ENCODE measurements around the gene ARID3A.
A peak's percentile ranks its signal among the peaks of the same experiment; 100 is the strongest.

The ARID3A gene

GRCh38 chr19:929203-929890 lies 3.5 kb downstream of the ARID3A start:
- DNase-seq (ENCODE audit: low read depth in 1 of 2, low spot score in 1 of 2) = no peak

GRCh38 chr19:929891-930258 lies 4.0 kb downstream of the ARID3A start:
- no peak for DNase-seq (ENCODE audit: low read depth in 1 of 2, low spot score in 1 of 2)

DNA sequence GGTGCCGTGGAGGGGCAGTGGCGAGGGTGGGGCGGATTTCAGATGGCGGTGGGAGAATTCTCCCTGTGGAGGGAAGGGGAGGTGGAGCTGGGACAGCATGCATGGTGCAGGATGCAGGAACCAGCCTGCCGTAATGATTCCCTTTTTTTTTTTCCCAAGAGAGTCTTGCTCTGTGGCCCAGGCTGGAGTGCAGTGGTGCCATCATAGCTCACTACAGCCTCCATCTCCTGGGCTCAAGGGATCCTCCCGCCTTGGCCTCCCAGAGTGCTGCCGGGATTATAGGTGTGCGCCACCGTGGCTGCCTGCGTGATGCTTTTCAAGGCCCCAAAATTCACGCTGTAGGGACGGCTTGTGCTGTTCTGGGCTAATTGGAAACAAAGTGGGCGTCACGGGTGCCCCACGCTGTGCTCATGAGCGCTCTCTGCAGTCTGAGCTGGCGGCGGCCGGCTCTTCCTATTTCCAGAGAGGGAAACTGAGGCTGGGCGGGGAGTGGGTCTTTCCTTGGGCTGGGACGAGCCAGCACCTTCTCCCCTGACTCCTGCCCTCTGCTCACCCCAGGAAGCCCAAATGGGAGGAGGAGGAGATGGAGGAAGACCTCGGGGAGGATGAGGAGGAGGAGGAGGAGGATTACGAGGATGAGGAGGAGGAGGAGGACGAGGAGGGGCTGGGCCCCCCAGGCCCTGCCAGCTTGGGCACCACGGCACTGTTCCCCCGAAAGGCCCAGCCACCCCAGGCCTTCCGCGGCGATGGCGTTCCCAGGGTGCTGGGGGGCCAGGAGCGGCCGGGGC lies 6.2 kb downstream of the ARID3A start:
- DNase-seq (ENCODE audit: low read depth in 1 of 2, low spot score in 1 of 2) = no peak

DNA sequence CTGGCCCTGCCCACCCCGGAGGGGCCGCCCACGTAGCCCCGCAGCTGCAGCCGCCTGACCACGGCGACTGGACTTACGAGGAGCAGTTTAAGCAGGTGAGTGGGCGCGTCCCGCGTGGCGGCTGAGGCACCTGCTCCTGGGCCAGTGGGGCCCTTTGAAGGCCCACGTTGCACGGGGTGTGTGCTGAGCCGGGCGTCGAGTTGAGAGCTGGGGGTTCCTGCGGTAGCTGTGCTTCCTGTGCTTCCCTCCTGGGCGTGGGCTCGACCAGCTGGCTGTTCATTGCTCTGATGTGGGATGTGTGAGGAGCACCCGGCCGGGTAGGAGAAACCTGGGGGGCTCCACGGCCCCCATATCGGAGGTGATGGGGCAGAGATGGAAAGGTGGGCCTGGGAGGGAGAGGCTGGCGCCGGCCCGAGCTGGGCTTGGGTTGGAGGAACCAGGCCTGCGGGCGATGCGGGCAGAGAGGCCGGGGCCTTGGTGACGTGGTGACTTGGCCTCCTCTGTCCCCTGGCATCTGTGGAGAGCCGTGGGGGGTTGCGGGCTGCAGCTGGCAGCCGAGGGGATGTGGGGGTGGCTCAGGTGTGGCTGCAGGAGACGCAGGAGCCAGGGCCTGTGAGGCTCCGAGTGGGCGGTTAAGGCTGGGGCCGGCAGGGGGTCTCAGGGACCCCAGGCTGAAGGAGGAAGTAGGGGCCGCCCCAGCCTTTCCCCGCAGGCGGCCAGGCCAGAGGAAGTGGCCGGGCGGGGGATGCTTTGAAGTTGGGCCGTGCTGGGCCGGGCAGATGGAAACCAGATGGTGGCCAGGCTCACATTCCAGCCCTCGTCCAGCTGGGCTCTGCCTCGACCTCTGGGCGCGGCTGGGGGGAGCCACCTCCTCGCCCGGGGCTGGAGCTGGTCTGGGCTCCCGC lies 7.1 kb downstream of the ARID3A start:
- no peak for DNase-seq (ENCODE audit: low read depth in 1 of 2, low spot score in 1 of 2)

DNA sequence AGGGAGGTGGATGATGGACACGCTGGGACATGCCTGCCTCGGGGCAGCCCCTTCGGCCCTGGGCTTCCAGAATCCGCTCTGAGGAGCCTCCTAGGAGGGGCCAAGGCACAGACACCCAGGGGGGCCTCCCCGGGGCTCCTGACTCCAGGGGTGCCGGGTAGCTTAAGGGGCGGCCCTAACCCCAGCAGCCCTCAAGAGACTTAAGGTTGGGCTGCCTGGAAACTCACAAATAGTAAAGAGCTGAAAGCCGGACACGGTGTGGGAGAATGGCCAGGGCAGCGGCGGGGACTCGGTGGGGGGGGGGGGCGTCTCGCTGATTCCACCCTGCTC lies 7.7 kb downstream of the ARID3A start:
- no peak for DNase-seq (ENCODE audit: low read depth in 1 of 2, low spot score in 1 of 2)

GRCh38 chr19:934197-934840 lies 8.5 kb downstream of the ARID3A start:
- no peak for DNase-seq (ENCODE audit: low read depth in 1 of 2, low spot score in 1 of 2)

DNA sequence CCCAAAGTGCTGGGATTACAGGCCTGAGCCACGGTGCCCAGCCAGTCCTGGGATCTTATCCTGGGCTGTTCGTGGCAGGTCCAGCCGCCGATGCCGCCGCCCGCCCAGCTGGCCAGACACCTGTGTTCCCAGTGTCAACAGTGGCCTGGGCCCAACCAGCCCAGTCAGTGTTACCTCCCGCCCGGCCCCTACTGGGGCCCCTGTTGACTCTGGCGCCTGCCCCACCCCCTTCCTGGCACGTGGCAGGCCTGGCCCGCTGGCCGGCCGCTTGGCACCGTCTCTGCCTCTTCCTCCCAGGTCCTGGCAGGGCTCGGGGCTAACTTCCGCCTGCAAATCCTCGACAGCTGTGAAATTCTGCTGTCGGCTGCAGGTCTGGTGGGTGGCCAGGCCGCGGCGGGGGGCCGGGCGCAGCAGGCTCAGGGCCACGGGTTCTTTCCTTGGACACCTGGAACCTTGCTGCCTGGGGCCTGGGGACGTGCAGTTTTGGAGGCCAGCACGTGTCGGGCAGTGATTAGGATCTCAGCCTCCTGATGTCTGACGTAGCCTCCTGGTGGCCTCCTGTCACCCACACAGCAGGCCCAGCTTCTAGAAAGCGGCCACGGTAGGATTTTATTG lies 9.1 kb downstream of the ARID3A start:
- DNase-seq (ENCODE audit: low read depth in 1 of 2, low spot score in 1 of 2) = no peak

DNA sequence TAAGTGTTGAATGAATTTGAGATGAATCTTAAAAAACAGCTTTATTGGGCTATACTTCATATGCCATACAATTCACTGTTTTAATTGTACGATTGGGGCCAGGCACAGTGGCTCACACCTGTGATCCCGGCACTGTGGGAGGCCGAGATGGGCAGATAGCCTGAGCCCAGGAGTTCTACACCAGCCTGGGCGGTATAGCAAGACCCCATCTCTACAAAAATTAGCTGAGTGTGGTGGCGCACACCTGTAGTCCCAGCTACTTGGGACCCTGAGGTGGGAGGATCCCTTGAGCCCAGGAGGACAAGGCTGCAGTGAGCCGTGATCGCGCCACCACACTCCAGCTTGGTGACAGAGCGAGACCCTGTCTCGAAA lies 10.3 kb downstream of the ARID3A start:
- DNase-seq (ENCODE audit: low read depth in 1 of 2, low spot score in 1 of 2) = no peak

DNA sequence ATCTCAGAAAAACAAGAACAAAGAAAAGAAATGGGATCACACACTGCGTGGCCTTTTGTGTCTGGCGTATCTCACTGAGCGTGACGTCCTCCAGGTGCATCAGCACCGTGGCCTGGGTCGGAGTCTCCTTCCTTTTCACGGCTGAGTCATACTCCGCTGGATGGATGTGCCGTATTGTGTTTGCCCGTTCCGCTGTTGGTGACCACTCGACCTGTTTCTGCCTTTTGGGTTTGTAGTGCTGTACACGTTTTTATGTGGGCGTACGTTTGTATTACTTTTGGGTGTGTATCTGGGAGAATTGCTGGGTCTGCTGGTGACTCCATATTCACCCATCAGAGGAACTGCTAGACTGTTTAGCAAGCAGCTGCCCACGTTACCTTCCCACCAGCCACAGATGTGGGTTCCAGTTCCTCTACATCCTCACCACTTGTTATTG lies 11.4 kb downstream of the ARID3A start:
- no peak for DNase-seq (ENCODE audit: low read depth in 1 of 2, low spot score in 1 of 2)

DNA sequence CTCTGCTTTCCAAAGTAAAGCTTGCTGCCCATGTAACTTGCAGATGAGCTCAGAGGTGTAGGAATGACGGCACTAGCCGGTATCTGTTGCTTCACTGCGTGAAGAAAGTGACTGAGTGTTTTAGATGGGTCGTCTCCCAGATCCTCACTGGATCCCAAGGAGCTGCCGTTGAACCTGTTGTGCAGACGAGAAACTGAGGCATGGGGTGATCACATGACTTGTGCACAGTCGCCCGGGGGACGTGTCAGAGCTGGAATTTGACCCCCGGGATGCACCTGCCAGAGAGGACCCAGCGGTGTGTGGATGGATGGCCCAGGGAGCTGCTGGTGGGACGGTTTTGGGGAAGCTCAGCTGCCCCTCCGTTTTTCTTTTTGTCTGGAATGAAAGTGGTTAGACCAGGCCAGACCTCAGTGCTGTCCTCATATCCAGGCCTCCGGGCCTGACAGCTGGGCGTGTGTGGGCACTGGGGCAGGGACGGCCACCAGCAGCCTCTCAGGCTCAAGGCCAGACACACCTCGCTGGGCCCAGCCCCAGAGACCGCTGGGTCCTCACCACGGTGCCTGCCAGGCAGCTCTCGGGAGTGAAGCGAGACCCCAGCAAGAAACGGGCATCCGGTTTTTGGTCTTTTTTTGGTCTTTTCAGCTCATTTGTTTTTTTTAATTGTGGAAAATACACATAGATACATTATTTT lies 12.5 kb downstream of the ARID3A start:
- no peak for DNase-seq (ENCODE audit: low read depth in 1 of 2, low spot score in 1 of 2)

DNA sequence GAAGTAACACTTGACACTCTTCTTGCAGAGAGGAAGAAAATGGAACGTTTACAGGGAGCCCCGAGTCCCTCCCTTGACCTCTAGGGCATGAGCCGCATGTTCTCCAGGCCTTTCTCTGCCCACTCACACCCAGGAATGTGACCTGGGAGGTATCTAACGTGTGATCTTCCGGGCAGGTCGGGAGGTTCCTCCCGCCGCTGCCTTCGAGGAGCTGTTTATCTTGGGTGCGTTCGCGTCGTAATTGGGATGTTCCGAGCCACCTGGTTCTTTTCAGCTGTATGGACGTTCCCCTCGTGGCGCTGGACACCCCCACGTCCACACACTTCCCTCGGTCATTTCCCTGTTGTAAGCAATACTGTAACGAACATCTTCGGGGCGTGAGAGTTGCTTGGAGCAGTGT lies 13.6 kb downstream of the ARID3A start:
- no peak for DNase-seq (ENCODE audit: low read depth in 1 of 2, low spot score in 1 of 2)

DNA sequence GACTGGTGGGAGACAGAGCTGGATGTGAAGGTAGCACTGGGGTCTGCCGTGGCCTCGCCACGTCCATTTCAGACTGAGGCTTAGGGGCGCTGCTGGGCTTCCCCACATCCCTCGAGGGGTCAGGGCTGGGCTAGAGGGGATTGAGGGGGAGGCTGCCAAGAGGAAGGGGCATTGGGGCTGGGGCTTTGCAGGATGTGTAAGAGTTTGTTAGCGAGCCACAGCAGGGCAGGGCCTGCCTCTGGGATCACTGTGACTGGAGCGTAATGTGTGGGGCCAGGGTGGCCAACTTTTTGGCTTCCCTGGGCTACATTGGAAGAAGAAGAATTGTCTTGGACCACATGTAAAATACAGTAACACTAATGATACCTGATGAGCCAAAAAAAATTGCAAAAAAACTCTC lies 14.1 kb downstream of the ARID3A start:
- DNase-seq (ENCODE audit: low read depth in 1 of 2, low spot score in 1 of 2) = no peak

DNA sequence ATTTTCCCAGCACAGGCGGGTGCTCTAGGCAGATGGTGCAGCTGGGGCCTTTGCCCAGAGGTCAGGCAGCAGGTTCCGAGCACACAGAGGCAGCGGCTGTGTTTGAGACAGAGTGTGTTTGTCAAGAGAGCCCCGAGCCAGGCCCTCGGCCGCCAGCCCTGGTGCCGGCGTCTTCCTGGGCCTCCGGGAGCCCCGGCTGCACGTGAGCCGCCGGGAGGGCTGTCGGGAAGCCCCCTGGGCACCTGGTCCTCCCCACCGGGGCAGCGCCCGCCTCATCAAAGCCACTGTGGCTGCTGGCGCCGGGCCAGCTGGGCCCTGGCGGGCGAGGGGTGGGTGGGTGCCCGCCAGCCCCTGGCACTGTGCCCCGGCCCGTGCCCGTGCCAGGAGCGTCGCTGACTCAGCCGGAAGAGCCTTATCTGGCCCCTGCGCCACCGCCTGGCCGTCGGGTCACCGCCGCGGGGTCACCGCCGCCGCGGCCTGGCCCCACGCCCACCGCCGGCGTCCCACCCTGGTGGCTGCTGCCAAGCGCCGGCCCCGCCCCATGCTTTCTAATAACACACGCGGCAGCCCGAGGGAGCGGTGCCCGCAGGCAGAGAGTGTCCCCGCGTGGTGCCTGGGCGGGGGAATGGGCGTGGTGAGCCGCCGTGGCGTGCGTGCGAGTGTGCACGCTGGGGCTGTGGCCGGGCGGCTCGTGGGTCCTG lies 14.9 kb downstream of the ARID3A start:
- peak; percentile 36 to 37 for DNase-seq (ENCODE audit: low read depth in 1 of 2, low spot score in 1 of 2)

DNA sequence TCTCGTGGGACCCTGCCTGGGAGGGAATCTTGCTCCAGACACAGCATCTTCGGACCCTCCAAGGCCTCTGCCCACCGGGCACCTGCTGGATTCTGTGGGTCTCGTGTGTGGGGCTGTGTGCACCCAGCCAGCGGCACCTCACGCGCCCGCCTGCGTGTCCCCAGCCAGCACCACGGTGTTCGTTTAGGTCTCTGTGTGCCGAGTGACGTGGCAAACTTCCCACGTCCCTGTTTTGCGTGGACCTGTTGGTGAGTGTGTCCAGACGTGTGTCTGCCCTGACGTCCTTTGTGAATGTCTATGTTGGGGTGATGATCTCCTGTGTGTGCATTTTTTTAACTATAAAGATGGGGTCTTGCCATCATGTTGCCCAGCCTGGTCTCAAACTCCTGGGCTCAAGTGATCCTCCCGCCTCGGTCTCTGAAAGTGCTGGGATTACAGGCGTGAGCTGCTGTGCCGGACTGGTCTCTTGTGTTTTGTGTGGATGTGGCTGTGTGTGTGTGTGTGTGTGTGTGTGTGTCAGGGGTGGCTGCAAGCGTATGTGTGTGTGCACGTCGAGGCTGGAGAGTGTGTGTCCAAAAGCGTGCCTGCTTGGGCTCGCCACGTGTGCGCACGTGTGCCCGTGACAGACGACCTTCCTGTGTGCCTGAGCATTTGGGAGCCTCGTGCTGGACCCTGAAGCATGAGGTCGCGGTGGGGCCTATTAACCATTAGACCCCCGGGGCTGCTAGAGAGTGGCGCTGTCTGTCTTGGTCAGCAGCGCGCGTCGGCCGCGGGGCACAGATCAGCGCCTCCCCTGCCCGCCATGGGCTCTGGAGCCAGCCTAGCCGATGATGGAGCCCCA lies 15.7 kb downstream of the ARID3A start:
- DNase-seq (ENCODE audit: low read depth in 1 of 2, low spot score in 1 of 2) = no peak

- no peak for DNase-seq (ENCODE audit: low read depth in 1 of 2, low spot score in 1 of 2)
These were observed 16.4 kb downstream of the ARID3A start for GRCh38 chr19:942133-942645.

DNA sequence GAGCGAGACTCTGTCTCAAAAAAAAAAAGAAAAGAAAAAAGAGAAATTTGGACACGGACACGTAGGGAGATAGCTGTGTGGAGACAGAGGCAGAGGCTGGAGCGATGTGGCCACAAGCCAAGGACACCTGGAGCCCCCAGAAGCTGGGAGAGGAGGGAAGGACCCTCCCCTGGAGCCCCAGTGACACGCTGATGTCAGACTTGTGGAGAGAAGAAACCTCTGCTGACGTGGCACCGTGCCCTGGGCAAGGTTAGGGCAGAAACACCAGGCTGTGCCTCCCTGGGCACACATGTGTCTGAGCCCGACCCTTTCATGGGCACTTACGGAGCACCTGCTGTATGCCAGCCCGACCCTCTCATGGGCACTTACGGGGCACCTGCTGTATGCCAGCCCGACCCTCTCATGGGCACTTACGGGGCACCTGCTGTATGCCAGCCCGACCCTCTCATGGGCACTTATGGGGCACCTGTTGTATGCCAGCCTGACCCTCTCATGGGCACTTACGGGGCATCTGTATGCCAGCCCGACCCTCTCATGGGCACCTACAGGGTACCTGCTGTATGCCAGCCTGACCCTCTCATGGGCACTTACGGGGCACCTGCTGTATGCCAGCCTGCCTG lies 17.8 kb downstream of the ARID3A start:
- no peak for DNase-seq (ENCODE audit: low read depth in 1 of 2, low spot score in 1 of 2)

DNA sequence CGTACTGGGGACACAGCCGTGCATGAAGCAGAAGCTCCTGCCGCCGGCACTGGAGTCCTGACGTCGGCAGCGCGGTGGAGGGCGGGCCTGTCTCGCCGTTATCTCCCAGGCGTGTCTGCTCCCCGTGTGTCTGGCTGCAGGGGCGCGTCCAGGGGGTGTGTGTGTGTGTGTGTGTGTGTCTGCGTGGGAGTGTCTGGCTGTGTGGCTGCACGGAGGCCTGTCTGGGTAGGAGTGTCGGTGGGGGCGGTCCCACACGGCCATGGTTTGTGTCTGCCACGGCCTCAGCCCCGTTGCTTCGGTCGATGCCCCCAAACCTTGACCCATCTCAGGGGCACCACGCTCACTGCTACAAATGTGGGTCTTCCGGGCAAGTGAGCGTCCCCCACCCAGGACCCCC lies 18.3 kb downstream of the ARID3A start:
- no peak for DNase-seq (ENCODE audit: low read depth in 1 of 2, low spot score in 1 of 2)

DNA sequence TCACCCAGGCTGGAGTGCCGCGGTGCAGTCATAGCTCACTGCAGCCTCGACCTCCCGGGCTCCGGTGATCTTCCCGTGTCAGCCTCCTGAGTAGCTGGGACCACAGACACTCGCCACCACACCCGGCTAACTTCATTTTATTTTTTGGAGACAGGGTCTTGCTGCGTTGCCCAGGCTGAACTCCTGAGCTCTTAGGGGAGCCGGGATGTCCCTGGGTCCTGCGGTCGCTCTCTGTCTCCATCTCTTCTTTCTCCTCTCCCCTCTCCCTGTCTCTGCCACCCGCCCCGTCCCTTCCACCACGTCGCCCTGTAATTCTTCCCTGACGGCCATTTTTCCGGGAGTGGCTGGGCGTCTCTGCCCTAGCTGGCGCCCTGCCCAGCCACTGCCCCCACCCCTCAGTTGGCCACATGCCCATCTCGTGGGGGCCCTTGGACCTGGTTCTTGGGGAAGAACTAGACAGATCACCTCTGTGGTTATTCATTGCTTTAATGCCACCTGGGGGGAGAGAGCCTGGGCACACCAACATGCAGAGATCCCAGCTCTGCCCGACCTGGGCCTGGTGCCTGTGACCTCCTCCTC lies 18.9 kb downstream of the ARID3A start:
- no peak for DNase-seq (ENCODE audit: low read depth in 1 of 2, low spot score in 1 of 2)

Measured in activated CD4-positive, alpha-beta T cell treated with anti-CD3 and anti-CD28 coated beads, Interleukin-2, amount 50 U/mL, for 24 hours (primary cell).